SIG-M5 treated with dmso at 0.1 percent for 504 hours (cell line): Measurements from ENCODE around the gene ADAMTS2.
"Not testable (repeated sequence)": the region's sequence is repeated elsewhere in the genome, so short reads cannot be mapped to it uniquely, and the experiment has no call there.

ENCODE experiments used
- DNase-seq: peaks from one replicate; lab custom pipeline; 2025; ENCODE audit not compliant: unreplicated experiment; lab: John Stamatoyannopoulos, UW

ADAMTS2 gene

GRCh38 chr5:179118756-179119414 lies 226.4 kb downstream of the ADAMTS2 start:
- no peak for DNase-seq

- DNase-seq = no peak
Measured at GRCh38 chr5:179118338-179118737, 226.9 kb downstream of the ADAMTS2 start.

- no peak for DNase-seq
Measured at GRCh38 chr5:179115845-179116524, 229.3 kb downstream of the ADAMTS2 start.

GRCh38 chr5:179115307-179115706 lies 230.0 kb downstream of the ADAMTS2 start:
- DNase-seq = no peak

GRCh38 chr5:179114756-179115155 lies 230.5 kb downstream of the ADAMTS2 start:
- DNase-seq = no peak

- DNase-seq = no peak
Measured at GRCh38 chr5:179113945-179114641, 231.2 kb downstream of the ADAMTS2 start.

GRCh38 chr5:179113143-179113530 lies 232.1 kb downstream of the ADAMTS2 start:
- no peak for DNase-seq

- no peak for DNase-seq
Measured at GRCh38 chr5:179112469-179113142, 232.7 kb downstream of the ADAMTS2 start.

- no peak for DNase-seq
Measured at GRCh38 chr5:179111267-179112207, 233.7 kb downstream of the ADAMTS2 start.

- no peak for DNase-seq
Measured at GRCh38 chr5:179110528-179110927, 234.7 kb downstream of the ADAMTS2 start.

GRCh38 chr5:179101282-179101681 lies 244.0 kb downstream of the ADAMTS2 start:
- DNase-seq = not testable (repeated sequence)

- DNase-seq = no peak
Measured at GRCh38 chr5:179089502-179089901, 255.8 kb downstream of the ADAMTS2 start.

GRCh38 chr5:179080724-179081123 lies 264.5 kb downstream of the ADAMTS2 start:
- no peak for DNase-seq

GRCh38 chr5:179079165-179079987 lies 265.9 kb downstream of the ADAMTS2 start:
- DNase-seq = no peak

GRCh38 chr5:179065703-179066102 lies 279.6 kb downstream of the ADAMTS2 start:
- no peak for DNase-seq

GRCh38 chr5:179061025-179061424 lies 284.2 kb downstream of the ADAMTS2 start:
- DNase-seq = no peak
